Renal pelvis (tissue), 4 donors: ENCODE measurements around the gene COA1. TPM values are rescaled to one million over a fixed set of nuclear protein-coding genes. Genes with fewer than 3 reads are reported as not detected.
"Not testable (repeated sequence)": the region's sequence is repeated elsewhere in the genome, so short reads cannot be mapped to it uniquely, and the experiment has no call there.

Experiments
- DNase-seq: peaks from one replicate; pipeline ENCODE4 v3.0.0-alpha.2; 2013
- polyA plus RNA-seq, 3 donors: library from polyadenylated mRNA; unstranded; fragments of 120-200 nt; gene quantifications; one replicate each; pipeline ENCODE4 v1.2.1, GENCODE V29; 2013; ENCODE audit not compliant: insufficient read length in 3 of 3

The COA1 gene
- polyA plus RNA-seq, 3 donors = 70.2 to 90.1 (median 83.0) TPM

- no peak for DNase-seq
These were observed 125.1 kb downstream of the COA1 start for GRCh38 chr7:43604251-43604650.

- DNase-seq = no peak
These were observed 127.1 kb downstream of the COA1 start for GRCh38 chr7:43602256-43602655.

- no peak for DNase-seq
These were observed 129.3 kb downstream of the COA1 start for GRCh38 chr7:43600056-43600455.

GRCh38 chr7:43596426-43596825, 132.9 kb downstream of the COA1 start:
- not testable (repeated sequence) for DNase-seq

GRCh38 chr7:43594020-43594419, 135.3 kb downstream of the COA1 start:
- DNase-seq = no peak

- DNase-seq = no peak
These were observed 136.3 kb downstream of the COA1 start for GRCh38 chr7:43593010-43593409.

- no peak for DNase-seq
These were observed 137.0 kb downstream of the COA1 start for GRCh38 chr7:43592326-43592725.

GRCh38 chr7:43591558-43592180, 137.7 kb downstream of the COA1 start:
- DNase-seq = no peak

- DNase-seq = no peak
These were observed 138.3 kb downstream of the COA1 start for GRCh38 chr7:43590862-43591557.

GRCh38 chr7:43589728-43590127, 139.6 kb downstream of the COA1 start:
- DNase-seq = no peak

Other genes with a start within 250 kb of the COA1 start
- gene STK17A, start 146.4 kb downstream of the COA1 start, polyA plus RNA-seq = 10 to 100 TPM; 16.2 to 27.5 (median 25.0) TPM
- gene BLVRA, start 29.2 kb upstream of the COA1 start, polyA plus RNA-seq = 10 to 100 TPM; 49.7 to 56.2 (median 50.6) TPM
- 100 to 1,000 TPM in 1 of 3 donors, 10 to 100 TPM in 2; 89.3 to 102 (median 95.9) TPM for gene MRPS24, start 140.0 kb upstream of the COA1 start, polyA plus RNA-seq
- 10 to 100 TPM; 29.2 to 42.1 (median 36.3) TPM for gene URGCP, start 177.1 kb upstream of the COA1 start, polyA plus RNA-seq
- 10 to 100 TPM; 19.5 to 22.0 (median 21.9) TPM for gene UBE2D4, start 196.9 kb upstream of the COA1 start, polyA plus RNA-seq